Activated T-helper 9 cell treated with anti-CD3 and anti-CD28 coated beads, Interleukin-2, amount 50 U/mL, for 16 hours (primary cell): ENCODE measurements around the gene RUNX1.

ENCODE experiments used
- DNase-seq: peaks from one replicate; pipeline ENCODE4 v3.0.0-alpha.2; 2020; ENCODE audit warnings: low read depth

The RUNX1 gene

GRCh38 chr21:34897828-34898227, 151.3 kb downstream of the RUNX1 start:
- DNase-seq, result no peak

GRCh38 chr21:34894401-34894800, 154.7 kb downstream of the RUNX1 start:
- no peak for DNase-seq

GRCh38 chr21:34892209-34892608, 156.9 kb downstream of the RUNX1 start:
- DNase-seq, result no peak

GRCh38 chr21:34891613-34891943, 157.5 kb downstream of the RUNX1 start:
- DNase-seq, result no peak

- no peak for DNase-seq
Measured at GRCh38 chr21:34890724-34891612, 158.1 kb downstream of the RUNX1 start.

- no peak for DNase-seq
Measured at GRCh38 chr21:34890470-34890723, 158.7 kb downstream of the RUNX1 start.

- peak; percentile 71 for DNase-seq
Measured at GRCh38 chr21:34889676-34890469, 159.2 kb downstream of the RUNX1 start.

- DNase-seq, result peak; percentile 51
Measured at GRCh38 chr21:34889320-34889675, 159.8 kb downstream of the RUNX1 start.

GRCh38 chr21:34888569-34889319, 160.4 kb downstream of the RUNX1 start:
- DNase-seq, result peak; percentile 73

GRCh38 chr21:34887725-34888568, 161.2 kb downstream of the RUNX1 start:
- DNase-seq, result peak; percentile 87

- no peak for DNase-seq
Measured at GRCh38 chr21:34887105-34887442, 162.0 kb downstream of the RUNX1 start.

GRCh38 chr21:34886240-34887104, 162.6 kb downstream of the RUNX1 start:
- DNase-seq, result no peak

- no peak for DNase-seq
Measured at GRCh38 chr21:34885626-34886239, 163.4 kb downstream of the RUNX1 start.

GRCh38 chr21:34885125-34885524, 164.0 kb downstream of the RUNX1 start:
- no peak for DNase-seq

- no peak for DNase-seq
Measured at GRCh38 chr21:34884346-34884929, 164.7 kb downstream of the RUNX1 start.

- no peak for DNase-seq
Measured at GRCh38 chr21:34883491-34884271, 165.4 kb downstream of the RUNX1 start.

- no peak for DNase-seq
Measured at GRCh38 chr21:34882719-34883131, 166.4 kb downstream of the RUNX1 start.

- no peak for DNase-seq
Measured at GRCh38 chr21:34881839-34882371, 167.2 kb downstream of the RUNX1 start.

- no peak for DNase-seq
Measured at GRCh38 chr21:34881421-34881820, 167.7 kb downstream of the RUNX1 start.
